ENCODE data around the gene MSANTD7.
"Not testable (repeated sequence)": the region's sequence is repeated elsewhere in the genome, so short reads cannot be mapped to it uniquely, and the experiment has no call there.

MSANTD7 gene, protein sequence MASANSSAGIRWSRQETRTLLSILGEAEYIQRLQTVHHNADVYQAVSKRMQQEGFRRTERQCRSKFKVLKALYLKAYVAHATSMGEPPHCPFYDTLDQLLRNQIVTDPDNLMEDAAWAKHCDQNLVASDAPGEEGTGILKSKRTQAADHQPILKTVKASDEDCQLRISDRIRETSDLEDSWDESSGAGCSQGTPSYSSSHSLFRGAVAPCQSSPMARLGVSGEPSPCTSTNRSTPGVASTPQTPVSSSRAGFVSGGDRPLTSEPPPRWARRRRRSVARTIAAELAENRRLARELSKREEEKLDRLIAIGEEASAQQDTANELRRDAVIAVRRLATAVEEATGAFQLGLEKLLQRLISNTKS

DNA sequence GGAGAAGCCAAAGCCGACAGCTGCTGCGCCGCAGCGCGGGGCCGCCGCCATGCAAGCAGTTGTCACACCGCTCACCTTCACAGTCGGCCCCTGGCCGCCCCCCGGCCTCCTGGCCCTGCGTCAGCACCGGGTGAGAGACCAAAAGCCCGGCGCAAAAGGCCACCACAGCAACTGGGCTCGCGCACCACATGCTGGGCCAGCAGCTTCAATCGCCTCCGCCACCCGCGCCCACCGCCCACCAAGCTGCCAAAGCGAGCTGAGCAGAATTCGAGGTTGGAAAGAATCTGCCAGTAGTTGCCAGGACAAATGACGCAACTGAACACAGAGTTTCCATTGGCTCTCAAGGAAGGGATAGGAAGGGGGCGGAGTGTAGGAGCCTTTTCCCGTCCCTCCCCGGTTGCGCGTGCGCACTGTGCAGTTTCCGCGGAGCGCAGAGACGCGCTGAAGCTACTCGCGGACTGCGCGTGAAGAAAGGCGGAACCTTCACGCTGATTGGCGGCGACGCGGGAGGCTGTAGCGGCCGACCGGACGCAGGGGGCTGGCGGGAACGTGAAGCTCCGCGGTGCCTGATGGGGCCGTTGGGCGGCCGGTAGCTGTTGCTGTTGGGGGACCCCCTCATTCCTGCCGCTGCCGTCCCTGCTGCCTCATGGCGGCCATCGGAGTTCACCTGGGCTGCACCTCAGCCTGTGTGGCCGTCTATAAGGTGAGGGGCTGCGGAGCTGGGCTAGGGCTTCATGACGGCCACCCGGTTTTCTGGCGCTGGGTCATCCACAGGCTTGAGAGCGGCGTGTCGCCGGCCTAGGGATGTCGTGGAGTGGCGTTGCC lies at the start of gene MSANTD7, which contains the start of the genes CDNF and HSPA14:
Gene MSANTD7, plus strand, starts transcription at position 550 of the 825 bp plus-strand sequence. CDS start 3,979 bp downstream, outside the sequence.
Gene CDNF, minus strand, starts transcription at position 281 of the 825 bp plus-strand sequence. Its CDS starts 91 bp downstream, at position 190.
Gene HSPA14, plus strand, starts transcription at position 550 of the 825 bp plus-strand sequence. Its CDS starts 97 bp downstream, at position 647.
- peak; percentile 98 for DNase-seq

- DNase-seq: no peak
These were observed 39.5 kb upstream of the MSANTD7 start for GRCh38 chr10:14798636-14799035.

DNA sequence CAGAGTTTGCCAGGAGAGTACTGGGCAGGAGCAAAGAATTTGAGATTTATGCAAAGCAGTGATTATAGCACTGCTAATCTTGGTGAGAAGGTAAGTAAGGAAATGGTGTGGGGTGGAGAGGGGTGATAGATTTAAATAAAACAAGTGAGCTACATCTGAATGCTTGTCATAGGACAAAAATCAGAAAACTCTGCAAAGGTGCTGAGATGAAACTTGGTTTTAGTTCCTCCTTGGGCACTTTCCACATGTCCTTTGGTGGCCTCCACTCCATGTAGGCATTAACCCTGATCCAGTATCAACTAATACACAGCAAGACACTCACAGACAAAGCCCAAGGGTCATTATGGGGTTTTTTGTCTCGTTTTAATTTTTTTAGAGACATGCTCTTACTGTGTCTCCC lies 37.7 kb upstream of the MSANTD7 start:
- no peak for DNase-seq

- DNase-seq: no peak
These were observed 36.4 kb upstream of the MSANTD7 start for GRCh38 chr10:14801723-14802122.

- DNase-seq: no peak
These were observed 34.3 kb upstream of the MSANTD7 start for GRCh38 chr10:14803827-14804226.

GRCh38 chr10:14806318-14806717 lies 31.8 kb upstream of the MSANTD7 start:
- no peak for DNase-seq

DNA sequence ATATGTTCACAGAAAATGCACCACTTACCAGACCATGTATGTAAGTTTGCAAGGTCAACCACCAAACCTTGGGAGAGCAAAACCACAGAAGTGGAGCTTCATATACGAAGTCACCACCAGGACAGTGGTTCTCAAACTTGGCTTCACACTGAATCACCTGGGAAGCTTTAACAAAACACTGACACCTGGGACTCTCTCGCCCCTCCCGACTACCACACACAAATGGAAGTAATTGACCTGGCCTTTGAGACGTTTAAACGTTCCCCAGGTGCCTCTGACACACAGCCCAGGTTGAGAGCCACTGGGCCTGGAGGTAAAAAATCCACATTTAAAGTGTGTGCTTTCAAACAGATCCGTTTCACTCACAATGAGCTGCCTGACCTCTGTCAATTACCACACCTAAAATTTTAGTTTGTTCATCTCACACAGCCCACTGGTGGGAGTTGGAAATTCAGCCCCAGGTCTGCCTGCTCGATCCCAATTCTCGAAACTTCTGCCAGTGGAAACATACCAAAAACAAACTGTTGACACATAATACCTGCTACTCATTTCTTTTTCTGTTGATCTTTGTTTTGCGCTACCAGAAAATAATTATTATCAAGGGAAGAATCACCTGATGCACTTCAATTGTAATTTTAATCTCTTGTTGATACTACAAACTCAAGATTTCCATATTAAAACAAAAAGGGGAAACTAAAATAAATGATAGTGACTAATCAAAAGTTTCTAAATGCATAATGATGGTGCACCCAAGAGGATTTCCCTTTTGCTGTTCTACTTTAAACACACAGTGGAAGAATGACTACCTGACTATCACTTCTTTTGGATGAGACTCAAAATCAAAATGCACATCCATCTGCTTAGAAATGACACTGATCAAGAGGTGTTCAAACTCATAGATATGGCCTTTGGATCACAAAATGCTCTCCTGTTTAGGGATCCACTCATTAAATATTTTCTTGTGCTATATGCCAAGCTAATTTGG lies 26.8 kb upstream of the MSANTD7 start:
- DNase-seq: no peak

- no peak for DNase-seq
These were observed 25.8 kb upstream of the MSANTD7 start for GRCh38 chr10:14812271-14812670.

DNA sequence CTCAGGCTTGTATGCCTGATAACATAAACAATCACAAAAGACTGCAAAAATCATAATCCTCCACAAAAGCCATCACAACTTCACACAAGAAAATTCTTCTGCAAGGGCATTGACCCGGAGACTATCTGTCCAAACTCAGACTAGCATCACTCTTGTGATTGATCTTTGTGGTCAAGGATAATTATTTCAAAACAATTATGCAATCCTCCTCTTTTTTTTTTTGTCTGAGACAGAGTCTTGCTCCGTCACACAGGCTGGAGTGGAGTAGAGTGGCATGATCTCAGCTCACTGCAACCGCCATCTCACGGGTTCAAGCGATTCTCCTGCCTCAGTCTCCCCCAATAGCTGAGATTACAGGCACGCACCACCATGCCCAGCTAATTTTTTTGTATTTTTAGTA lies 22.4 kb upstream of the MSANTD7 start:
- no peak for DNase-seq

DNA sequence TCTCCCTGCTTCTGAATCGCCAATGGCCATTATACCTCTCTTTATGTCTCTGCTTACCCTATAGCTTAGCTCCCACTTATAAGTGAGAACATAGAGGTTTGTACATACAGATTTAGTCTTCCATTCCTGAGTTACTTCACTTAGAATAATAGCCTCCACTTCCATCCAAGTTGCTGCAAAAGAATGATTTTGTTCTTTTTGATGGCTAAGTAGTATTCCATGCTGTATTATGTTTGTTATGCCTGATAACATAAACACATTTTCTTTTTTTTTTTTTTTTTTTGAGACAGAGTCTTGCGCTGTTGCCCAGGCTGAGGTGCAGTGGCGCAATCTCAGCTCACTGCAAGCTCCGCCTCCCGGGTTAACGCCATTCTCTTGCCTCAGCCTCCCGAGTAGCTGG lies 21.4 kb upstream of the MSANTD7 start:
- not testable (repeated sequence) for DNase-seq

- no peak for DNase-seq
These were observed 17.9 kb upstream of the MSANTD7 start for GRCh38 chr10:14820010-14820774.

DNA sequence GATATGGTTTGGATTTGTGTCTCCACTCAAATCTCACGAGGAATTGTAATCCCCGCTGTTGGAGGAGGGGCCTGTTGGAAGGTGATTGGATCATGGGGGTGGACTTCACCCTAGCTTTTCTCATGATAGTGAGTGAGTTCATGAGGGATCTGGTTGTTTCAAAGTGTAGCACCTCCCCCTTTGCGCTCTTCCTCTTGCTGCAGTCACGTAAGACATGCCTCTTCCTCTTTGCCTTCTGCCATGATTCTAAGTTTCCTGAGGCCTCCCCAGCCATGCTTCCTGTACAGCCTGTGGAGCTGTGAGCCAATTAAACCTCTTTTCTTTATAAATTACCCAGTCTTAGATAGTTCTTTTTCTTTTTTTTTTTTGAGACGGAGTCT lies 17.3 kb upstream of the MSANTD7 start:
- no peak for DNase-seq

DNA sequence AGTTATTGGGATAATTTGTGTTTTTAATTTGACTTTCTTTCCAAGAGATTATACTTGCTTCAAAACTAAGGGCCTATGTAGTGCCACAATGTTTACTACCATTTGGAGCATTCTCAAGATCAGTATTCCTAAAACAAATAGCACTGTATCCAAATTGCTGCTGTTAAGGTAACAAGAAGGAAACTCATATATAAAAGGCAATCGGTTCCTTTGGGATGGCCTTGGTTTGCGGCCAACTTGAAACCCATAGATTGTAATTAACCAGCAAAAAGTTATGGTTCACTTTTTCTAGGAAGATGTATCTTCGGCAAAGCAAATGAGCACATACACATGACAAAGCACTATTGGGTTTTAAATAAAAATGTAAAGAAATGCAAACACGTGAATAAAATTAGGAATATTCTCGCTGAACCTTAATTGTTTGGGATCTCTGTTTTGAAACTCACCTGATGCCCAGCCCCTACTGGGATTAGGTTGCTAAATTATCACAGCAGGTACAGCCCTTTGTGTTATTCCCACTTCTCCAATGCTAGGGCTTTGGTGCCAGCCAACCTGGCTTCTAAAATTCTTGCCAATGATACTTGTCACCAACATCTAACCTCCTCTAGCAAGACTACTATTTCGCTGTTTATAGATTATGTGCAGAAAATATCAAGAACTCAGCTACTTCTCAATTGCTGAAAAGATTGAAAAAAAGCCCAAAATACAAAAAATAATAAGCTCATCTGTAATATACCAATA lies 16.3 kb upstream of the MSANTD7 start:
- DNase-seq: no peak

DNA sequence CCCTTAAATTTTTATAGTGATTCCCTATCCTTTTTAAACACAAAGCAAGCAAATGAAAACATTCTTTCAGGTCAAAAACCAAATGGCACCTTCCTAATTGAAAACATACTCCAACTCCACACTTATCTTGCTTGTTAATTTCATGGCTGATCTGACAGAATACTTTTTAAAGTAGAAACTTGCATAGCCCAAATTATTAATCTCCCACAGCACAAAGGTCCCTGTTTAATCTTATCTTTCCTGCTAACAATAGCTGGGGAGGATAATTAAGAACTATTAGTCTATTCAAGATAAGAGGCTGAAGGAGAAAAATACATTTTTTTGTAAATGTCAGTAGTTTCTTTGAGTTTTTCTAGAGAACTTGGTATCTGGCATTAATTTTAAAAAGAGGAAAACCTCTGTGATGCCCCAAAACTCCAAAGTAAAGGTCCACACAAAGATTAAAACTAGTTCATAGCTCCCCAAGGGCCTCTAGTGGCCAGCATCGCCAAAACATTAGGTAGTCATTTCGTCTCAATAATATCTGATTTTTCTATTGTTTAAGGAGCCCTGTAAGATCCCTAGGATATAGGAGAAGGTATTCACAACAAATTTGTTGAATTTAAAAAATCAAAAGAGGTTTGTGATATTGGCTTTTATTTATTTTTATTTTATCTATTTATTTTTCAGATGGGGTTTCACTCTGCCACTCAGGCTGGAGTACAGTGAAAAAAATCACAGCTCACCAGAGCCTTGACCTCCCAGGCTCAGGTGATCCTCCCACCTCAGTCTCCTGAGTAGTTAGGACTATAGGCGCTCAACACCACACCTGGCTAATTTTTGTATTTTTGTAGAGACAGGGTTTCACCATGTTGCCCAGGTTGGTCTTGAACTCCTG lies 15.0 kb upstream of the MSANTD7 start:
- peak; percentile 23 for DNase-seq

DNA sequence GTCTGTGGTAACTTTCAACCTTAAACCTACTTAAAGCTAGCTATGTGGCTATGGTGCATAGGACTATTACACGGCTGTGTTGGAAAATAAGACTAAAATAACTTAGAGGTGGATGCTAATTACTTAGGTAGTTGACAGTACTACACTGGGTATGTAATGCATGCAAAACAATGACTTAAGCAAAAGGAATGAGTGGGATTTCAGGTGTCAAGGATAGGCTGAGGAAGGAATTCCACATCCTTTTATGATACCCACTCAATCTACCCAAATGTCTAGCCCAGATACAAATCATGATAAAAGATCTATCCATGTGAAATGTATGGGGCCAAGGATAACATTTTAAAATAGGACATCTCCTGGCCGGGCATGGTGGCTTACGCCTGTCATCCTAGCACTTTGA lies 14.1 kb upstream of the MSANTD7 start:
- no peak for DNase-seq

DNA sequence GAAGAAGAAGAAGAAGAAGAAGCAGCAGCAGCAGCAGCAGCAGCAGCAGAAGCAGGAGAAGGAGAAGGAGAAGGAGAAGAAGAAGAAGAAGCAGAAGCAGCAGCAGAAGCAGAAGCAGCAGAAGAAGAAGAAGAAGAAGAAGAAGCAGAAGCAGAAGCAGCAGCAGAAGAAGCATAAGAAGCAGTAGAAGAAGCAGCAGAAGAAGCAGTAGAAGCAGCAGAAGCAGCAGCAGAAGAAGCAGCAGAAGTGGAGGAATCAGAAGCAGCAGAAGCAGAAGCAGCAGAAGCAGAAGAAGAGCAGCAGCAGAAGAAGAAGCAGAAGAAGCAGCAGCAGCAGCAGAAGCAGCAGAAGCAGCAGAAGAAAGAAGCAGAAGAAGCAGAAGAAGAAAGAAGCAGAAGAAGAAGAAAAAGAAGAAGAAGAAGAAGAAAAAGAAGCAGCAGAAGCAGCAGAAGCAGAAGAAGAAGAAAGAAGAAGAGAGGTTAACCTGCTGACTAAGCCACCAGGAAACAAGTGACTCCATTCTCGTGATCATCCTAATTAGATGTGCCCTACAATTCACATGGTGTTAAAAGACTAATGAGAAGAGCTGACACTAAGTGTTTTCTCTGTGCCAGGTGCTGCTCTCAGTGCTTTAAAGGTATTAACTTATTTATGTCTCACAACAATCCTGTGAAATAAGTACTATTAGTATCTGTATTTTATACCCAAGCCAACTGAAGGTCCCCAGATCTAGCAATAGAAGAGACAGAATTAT lies 11.9 kb upstream of the MSANTD7 start:
- DNase-seq: no peak

GRCh38 chr10:14833106-14833505 lies 5.0 kb upstream of the MSANTD7 start:
- DNase-seq: no peak

DNA sequence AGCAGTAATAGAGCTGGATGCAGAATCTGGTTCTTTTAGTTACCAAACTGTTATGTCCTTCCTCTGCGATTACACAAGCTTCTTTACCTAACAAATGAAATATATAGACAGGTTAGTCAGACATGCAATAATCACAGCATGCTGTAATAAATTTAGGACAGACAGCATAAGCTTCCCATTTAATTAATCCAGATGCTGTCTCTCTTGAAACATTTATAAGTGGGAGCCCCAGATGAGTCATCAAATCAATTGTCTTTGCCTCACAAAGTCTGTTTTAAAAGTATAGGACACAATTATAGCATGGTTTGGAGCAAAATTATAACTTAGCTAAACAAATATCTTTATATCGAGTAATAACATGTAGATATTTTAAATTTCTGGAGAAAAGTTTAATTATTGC lies 1.9 kb upstream of the MSANTD7 start:
- DNase-seq: no peak

All from activated T-cell treated with anti-CD3 and anti-CD28 coated beads for 4 hours (primary cell).